GM19238 (cell line): ENCODE measurements around the gene LSM4.

Experiments
- DNase-seq: peaks from one replicate; pipeline ENCODE4 v3.0.0; 2011; ENCODE audit warnings: low spot score; ENCODE audit not compliant: insufficient read length

Gene LSM4

GRCh38 chr19:18278521-18279265 lies 44.2 kb downstream of the LSM4 start:
- DNase-seq = no peak

- no peak for DNase-seq
Measured at GRCh38 chr19:18274781-18275356, 48.0 kb downstream of the LSM4 start.

DNA sequence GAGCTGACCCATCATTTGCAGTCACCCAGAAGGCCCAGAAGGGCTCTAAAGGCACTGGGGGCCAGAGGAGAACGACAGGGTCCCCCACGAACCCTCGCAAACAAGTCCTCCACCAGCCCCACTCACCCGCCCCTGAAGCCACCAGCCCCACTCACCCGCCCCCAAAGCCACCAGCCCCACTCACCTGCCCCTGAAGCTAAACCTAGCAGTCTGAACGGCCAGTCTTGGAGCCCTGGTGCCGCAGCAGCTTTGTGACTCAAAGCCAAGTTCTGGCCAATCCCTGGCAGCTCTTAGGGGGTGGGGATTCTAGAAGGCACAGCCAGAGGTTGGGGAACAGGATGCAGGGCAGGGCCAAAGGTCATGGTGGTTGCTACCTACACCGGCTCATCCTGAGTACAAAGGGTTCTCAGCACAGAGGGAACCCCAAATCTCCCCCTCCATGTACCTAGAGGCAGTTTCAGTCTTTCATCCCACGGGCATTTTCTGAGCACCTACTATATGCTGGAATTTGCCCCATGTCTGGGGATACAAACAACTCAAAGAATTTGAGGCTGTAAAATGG lies 48.6 kb downstream of the LSM4 start, which contains the start of gene IQCN:
Gene IQCN (minus strand): TSS at position 234 of the 562 bp plus-strand sequence. CDS start 4,974 bp downstream, outside the sequence.
- DNase-seq = no peak

GRCh38 chr19:18273561-18274218 lies 49.2 kb downstream of the LSM4 start:
- DNase-seq = no peak

GRCh38 chr19:18271433-18271841 lies 51.4 kb downstream of the LSM4 start:
- DNase-seq = no peak

- no peak for DNase-seq
Measured at GRCh38 chr19:18270326-18270725, 52.5 kb downstream of the LSM4 start.

- DNase-seq = no peak
Measured at GRCh38 chr19:18269070-18269723, 53.7 kb downstream of the LSM4 start.

DNA sequence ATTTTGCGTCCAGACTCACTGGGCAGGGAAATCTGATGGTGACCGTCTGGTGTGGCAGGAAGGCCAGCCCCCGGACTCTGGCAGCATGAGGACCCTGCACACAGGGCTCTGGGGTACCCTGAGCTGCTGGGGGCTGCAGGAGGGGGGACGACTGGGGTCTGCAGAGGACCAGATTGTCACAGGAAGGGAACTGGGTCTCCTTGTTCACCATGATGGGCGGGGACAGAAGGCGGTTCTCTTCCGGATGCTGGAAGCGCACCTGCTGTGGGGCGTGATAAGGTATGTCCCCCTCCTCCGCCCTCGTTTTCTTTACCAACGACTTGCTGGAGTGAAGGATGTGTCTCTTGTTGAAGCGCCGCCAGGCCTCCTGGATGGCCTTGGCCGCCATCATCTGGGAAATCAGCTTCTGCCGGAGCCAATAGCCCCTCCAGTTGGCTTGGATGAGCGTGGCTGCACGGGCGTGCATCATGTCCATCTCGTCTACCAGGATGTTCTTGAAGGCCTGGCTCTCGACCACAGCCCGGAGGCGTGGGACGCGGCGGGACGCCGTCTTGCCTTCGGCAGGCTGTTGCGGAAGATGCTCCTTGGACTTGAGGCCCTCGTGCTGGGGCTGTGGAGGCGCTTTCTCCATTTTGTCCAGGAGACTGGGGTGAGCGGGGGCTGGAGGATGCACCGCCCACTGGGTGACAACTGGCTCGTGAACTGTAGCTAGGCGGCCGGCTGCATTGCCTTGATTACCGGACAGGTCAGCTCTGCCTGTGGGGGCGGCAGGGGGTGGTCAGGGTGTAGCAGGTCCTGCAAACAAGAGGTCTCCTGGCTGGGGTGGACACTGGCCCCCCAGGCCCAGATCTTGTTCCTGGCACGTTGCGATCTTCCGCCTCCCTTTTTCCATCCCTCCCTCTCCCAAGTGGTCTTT lies 55.8 kb downstream of the LSM4 start:
- no peak for DNase-seq

DNA sequence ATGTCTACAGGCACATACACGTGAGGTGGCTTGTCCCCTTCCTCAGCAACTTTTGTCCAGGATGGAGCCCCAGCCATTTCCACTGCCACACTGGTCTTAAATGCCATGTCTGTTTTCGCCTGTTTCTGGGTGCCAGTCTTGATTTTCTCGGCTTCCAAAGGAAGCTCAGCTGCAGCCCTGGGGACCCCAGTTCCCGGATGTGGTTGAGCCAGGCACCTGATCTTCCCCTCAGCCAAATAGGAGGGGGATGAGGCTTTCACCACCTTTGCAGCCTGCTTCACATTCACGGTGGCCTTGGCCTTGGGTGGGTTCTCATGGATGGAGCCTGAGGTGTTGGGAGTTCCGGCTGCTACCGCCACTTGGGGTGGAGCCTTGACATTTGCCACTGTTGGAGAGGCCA lies 57.3 kb downstream of the LSM4 start:
- no peak for DNase-seq

GRCh38 chr19:18264971-18265540 lies 57.8 kb downstream of the LSM4 start:
- DNase-seq = no peak

GRCh38 chr19:18264137-18264854 lies 58.6 kb downstream of the LSM4 start:
- DNase-seq = no peak

DNA sequence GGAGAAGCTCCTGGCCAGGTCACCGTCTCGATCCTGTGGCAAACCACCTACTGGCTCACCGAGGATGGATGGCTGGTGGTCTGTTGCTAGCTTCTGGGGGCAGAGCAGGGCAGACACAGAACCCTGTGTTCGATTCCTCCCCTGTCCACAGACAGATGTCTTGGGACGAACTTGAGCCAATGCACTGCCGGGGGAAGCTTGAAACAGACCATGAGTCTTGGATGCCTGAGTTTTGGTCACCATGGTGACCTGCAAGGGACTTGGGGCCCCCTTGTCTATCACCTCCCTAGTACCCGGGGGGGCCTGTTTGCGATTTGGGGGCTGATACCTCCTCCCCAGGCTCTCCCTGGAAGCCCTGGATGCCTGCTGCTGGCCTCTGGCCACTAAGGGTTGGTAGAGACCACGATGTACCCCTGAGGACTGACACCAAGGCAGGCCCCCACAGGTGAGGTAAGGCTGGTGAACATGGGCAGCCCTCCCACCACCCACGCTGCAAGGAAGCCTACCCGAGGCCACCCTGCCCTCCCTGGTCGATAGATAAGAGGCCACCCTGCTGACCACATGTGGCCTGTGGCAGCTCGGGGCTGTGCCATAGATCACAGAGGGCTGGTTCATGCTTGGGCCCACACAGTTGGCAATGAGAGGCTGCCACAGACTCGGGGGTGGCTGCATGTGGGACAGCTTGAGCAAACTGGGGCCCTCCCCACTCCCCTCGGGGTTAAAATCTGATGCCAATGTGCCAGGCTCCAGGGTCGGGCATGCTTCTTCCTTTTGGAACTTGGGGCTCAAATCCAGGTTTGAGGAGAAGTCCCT lies 59.3 kb downstream of the LSM4 start:
- no peak for DNase-seq

- no peak for DNase-seq
Measured at GRCh38 chr19:18262917-18263316, 60.0 kb downstream of the LSM4 start.

- DNase-seq = no peak
Measured at GRCh38 chr19:18262144-18262543, 60.7 kb downstream of the LSM4 start.

DNA sequence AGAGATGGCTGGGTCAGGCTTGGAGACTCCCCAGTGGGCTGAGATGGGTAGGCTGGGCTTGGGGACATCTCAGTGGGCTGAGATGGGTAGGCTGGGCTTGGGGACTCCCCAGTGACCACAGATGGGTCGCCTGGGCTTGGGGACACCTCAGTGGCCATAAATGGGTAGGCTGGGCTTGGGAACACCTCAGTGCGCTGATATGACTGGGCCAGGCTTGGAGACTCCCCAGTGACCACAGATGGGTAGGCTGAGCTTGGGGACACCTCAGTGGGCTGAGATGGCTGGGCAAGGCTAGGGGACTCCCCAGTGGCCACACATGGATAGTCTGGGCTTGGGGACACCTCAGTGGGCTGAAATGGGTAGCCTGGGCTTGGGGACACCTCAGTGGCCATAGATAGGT lies 61.4 kb downstream of the LSM4 start:
- DNase-seq = no peak

DNA sequence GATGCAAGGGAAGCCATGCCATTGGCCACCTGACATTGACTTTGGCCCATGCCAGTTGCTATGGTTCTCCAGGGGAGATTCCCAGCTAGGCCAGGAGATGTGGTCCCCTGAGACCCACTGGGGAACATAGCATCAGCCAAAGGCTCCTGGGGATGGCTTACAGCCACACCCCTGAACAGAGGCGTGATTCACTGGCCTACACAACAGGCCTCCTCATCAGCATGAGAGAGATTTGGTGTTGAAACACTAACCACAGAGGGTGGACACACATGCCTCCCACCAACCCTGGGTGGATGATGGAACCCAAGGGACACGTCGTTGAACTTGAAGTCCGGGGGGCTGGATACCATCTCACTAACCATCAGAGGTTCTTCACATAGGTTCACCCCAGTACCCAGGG lies 63.0 kb downstream of the LSM4 start:
- DNase-seq = no peak

- DNase-seq = no peak
Measured at GRCh38 chr19:18257503-18258470, 65.1 kb downstream of the LSM4 start.
